Measurements from ENCODE around the gene PTPRB.

Gene PTPRB

DNA sequence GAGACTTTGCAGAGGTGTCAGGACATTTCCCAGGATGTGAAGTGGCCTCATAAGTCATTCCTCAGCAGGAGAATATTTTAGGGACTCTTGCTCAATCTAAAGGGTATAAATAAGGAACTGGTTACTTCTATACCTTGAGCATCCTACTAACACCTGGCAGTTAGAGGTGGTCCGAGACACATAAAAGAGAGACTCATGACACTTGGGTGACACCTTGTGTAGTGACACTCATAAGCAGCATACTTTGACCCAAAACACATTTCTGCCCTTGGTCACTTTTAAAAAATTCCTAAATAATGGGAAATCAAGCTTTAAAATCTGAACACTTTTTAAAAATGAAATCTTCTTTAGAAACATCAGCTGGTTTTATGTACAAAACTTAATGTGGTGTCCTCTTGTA lies 152.8 kb downstream of the PTPRB start:
- DNase-seq, result no peak
- H3K9me3 ChIP-seq, result no peaks in the 10 kb centered on the region
- no peaks in the 10 kb centered on the region for H3K36me3 ChIP-seq
- H3K27ac ChIP-seq, result no peak overlapping the region
- no peak overlapping the region for H3K4me3 ChIP-seq
- intact Hi-C loops (cut with DNase I; ENCODE audit: low total_unique reads), result no loop called here
- TF ChIP-seq, protein P1, sequence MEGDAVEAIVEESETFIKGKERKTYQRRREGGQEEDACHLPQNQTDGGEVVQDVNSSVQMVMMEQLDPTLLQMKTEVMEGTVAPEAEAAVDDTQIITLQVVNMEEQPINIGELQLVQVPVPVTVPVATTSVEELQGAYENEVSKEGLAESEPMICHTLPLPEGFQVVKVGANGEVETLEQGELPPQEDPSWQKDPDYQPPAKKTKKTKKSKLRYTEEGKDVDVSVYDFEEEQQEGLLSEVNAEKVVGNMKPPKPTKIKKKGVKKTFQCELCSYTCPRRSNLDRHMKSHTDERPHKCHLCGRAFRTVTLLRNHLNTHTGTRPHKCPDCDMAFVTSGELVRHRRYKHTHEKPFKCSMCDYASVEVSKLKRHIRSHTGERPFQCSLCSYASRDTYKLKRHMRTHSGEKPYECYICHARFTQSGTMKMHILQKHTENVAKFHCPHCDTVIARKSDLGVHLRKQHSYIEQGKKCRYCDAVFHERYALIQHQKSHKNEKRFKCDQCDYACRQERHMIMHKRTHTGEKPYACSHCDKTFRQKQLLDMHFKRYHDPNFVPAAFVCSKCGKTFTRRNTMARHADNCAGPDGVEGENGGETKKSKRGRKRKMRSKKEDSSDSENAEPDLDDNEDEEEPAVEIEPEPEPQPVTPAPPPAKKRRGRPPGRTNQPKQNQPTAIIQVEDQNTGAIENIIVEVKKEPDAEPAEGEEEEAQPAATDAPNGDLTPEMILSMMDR (IDR thresholded peaks at IDR 0.05), result no peak
- no peaks in the 10 kb centered on the region for H3K27me3 ChIP-seq
- H3K4me1 ChIP-seq, result no peaks in the 10 kb centered on the region

- Histone ChIP-seq H3K27me3 (no peaks in the 10 kb centered on the region), H3K9me3 (no peaks in the 10 kb centered on the region), H3K4me1 (no peaks in the 10 kb centered on the region), H3K4me3 (no peak overlapping the region), H3K27ac (no peak overlapping the region), H3K36me3 (no peaks in the 10 kb centered on the region)
- intact Hi-C loops (cut with DNase I; ENCODE audit: low total_unique reads), result no loop called here
- TF ChIP-seq, protein P1 (IDR thresholded peaks at IDR 0.05), result no peak
- DNase-seq, result no peak
These were observed 154.5 kb downstream of the PTPRB start for GRCh38 chr12:70482764-70483163.

GRCh38 chr12:70469221-70469820 lies 167.9 kb downstream of the PTPRB start:
- H3K9me3 ChIP-seq, result no peaks in the 10 kb centered on the region
- H3K36me3 ChIP-seq, result no peaks in the 10 kb centered on the region
- H3K27me3 ChIP-seq, result no peaks in the 10 kb centered on the region
- no peak for DNase-seq
- no peak overlapping the region for H3K4me3 ChIP-seq
- TF ChIP-seq, protein P1 (IDR thresholded peaks at IDR 0.05), result no peak
- intact Hi-C loops (cut with DNase I; ENCODE audit: low total_unique reads), result no loop called here
- H3K4me1 ChIP-seq, result no peaks in the 10 kb centered on the region
- H3K27ac ChIP-seq, result no peak overlapping the region

DNA sequence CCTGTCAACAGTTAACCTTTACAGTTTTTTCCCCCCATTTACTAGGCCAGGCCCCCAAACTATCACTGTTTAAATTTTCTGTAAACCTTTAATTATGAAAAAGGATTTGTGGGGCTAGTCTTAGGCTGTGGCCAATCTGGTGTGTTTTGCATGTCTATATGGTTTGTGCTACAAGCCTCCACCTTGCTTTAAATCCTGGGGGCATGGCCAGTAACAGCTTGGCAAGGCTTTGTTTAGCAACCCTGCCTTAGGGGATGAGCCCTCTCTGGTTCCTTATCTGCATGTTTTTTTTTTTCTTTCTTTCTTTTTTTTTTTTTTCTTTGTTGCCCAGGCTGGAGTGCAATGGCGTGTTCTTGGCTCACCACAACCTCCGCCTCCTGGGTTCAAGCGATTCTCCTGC lies 168.5 kb downstream of the PTPRB start:
- no peaks in the 10 kb centered on the region for H3K9me3 ChIP-seq
- no peaks in the 10 kb centered on the region for H3K4me1 ChIP-seq
- no peaks in the 10 kb centered on the region for H3K36me3 ChIP-seq
- DNase-seq, result no peak
- TF ChIP-seq, protein P1 (IDR thresholded peaks at IDR 0.05), result no peak
- no peak overlapping the region for H3K4me3 ChIP-seq
- no peak overlapping the region for H3K27ac ChIP-seq
- intact Hi-C loops (cut with DNase I; ENCODE audit: low total_unique reads), result no loop called here
- no peaks in the 10 kb centered on the region for H3K27me3 ChIP-seq

DNA sequence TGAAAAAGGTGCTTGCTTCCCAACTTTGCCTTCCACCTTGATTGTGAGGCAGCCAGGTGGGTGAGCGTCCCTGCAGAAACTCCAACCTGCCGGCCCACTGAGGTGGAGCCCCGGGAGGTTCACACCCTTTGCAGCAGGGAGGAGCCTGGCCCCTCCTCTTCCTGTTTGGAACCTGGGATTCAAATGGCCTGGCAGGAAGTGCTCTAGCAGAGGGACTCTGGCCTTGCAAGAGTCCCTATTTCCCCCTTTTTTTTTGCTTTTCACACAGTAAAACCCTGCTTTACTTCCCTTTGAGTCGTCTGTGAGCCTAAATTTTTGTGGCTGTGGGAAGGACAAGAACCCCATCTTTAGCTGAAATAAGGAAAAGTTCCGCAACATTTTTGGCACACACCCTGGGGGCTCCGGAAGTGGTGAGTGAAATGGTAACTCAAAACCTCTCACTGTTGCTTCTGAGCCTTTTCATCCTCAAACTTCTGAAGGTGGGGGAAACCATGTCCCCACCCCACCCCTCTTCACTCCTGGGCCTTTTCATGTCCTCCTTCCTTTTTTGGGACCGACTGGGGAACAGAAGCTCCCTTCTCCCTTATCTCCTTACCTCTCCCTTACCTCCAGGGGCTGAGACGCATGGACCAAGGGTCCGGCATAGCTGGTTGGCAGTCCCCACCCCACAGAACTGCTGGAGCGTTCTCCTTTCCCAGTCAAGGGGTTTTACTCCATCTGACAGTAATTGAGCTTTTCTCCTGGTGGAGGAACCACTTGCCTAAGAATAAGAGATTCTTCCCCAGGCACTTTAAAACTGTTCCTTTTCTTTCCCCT lies 169.1 kb downstream of the PTPRB start:
- no peaks in the 10 kb centered on the region for H3K36me3 ChIP-seq
- H3K27me3 ChIP-seq, result no peaks in the 10 kb centered on the region
- no peaks in the 10 kb centered on the region for H3K9me3 ChIP-seq
- H3K4me1 ChIP-seq, result no peaks in the 10 kb centered on the region
- TF ChIP-seq, protein P1 (IDR thresholded peaks at IDR 0.05), result no peak
- DNase-seq, result no peak
- H3K4me3 ChIP-seq, result no peak overlapping the region
- no peak overlapping the region for H3K27ac ChIP-seq
- intact Hi-C loops (cut with DNase I; ENCODE audit: low total_unique reads), result no loop called here
